Liver (tissue), 9 donors: ENCODE measurements around the gene SLC66A2. TPM values are rescaled to one million over a fixed set of nuclear protein-coding genes. Genes with fewer than 3 reads are reported as not detected.

Experiments used
- DNase-seq: peaks from one replicate; pipeline ENCODE4 v3.0.0-alpha.2; 2017; ENCODE audit warnings: low spot score
- H3K27ac ChIP-seq, 2 donors: one replicate each; pipeline ENCODE4 v1.7.0; 2013; ENCODE audit warnings: inconsistent platforms in 2 of 2, low read length in 2 of 2, control low read depth in 1 of 2, low read depth in 1 of 2, mild to moderate bottlenecking in 1 of 2
- H3K27me3 ChIP-seq, 4 donors: one replicate each; pipeline versions ENCODE4 v1.6.1 to v1.7.0; 2013; ENCODE audit warnings: low read length in 3 of 4, inconsistent platforms in 1 of 4, mild to moderate bottlenecking in 1 of 4, moderate library complexity in 1 of 4; ENCODE audit not compliant: control insufficient read depth in 4 of 4, insufficient read depth in 4 of 4
- H3K36me3 ChIP-seq, 4 donors: one replicate each; pipeline versions ENCODE4 v1.6.1 to v1.7.0; 2013; ENCODE audit warnings: low read length in 3 of 4, mild to moderate bottlenecking in 3 of 4, low read depth in 1 of 4, moderate library complexity in 1 of 4; ENCODE audit not compliant: control insufficient read depth in 4 of 4, insufficient read depth in 3 of 4
- H3K4me1 ChIP-seq, 4 donors: one replicate each; pipeline versions ENCODE4 v1.6.1 to v1.7.0; 2013; ENCODE audit warnings: low read length in 3 of 4, mild to moderate bottlenecking in 3 of 4, moderate library complexity in 1 of 4; ENCODE audit not compliant: control insufficient read depth in 4 of 4, insufficient read depth in 4 of 4
- H3K4me3 ChIP-seq, 3 donors: one replicate each; pipeline versions ENCODE4 v1.6.1 to v1.7.0; 2013; ENCODE audit warnings: low read length in 3 of 3, control low read depth in 1 of 3, low read depth in 1 of 3, mild to moderate bottlenecking in 1 of 3
- H3K9ac ChIP-seq, 2 donors: one replicate each; pipeline ENCODE4 v1.7.0; 2013; ENCODE audit warnings: low read length in 2 of 2, mild to moderate bottlenecking in 2 of 2, moderate library complexity in 2 of 2, control low read depth in 1 of 2, low read depth in 1 of 2
- H3K9me3 ChIP-seq, 4 donors: one replicate each; pipeline versions ENCODE4 v1.6.1 to v1.7.0; 2013; ENCODE audit warnings: low read length in 3 of 4; ENCODE audit not compliant: control insufficient read depth in 4 of 4
- EGR1 ChIP-seq, 2 donors: IDR thresholded peaks; 2 replicates each; pipeline ENCODE4 v1.6.1; 2016 to 2018; ENCODE audit warnings: antibody characterized with exemption in 2 of 2, low read depth in 2 of 2
- FOXA1 ChIP-seq: IDR thresholded peaks from 2 replicates; pipeline ENCODE4 v1.6.1; 2016; ENCODE audit warnings: antibody characterized with exemption
- GABPA ChIP-seq, 2 donors: IDR thresholded peaks in 1 of 2; conservative IDR thresholded peaks in 1 of 2; 2 replicates each; pipeline ENCODE4 v1.6.1; 2016; ENCODE audit warnings: antibody characterized with exemption in 2 of 2, mild to moderate bottlenecking in 1 of 2, moderate library complexity in 1 of 2
- HNF4A ChIP-seq, 2 donors: conservative IDR thresholded peaks; 2 replicates each; pipeline ENCODE4 v1.6.1; 2016; ENCODE audit warnings: antibody characterized with exemption in 2 of 2, mild to moderate bottlenecking in 2 of 2
- JUND ChIP-seq, 2 donors: IDR thresholded peaks; 2 replicates each; pipeline ENCODE4 v1.6.1; 2016; ENCODE audit warnings: antibody characterized with exemption in 2 of 2
- NR2F2 ChIP-seq: IDR thresholded peaks from 2 replicates; pipeline ENCODE4 v1.6.1; 2016; ENCODE audit warnings: antibody characterized with exemption
- REST ChIP-seq: IDR thresholded peaks from 2 replicates; pipeline ENCODE4 v1.6.1; 2016; ENCODE audit warnings: antibody characterized with exemption, mild to moderate bottlenecking
- RXRA ChIP-seq, 2 donors: IDR thresholded peaks; 2 replicates each; pipeline ENCODE4 v1.6.1; 2017 to 2018; ENCODE audit warnings: antibody characterized with exemption in 2 of 2, mild to moderate bottlenecking in 1 of 2
- SP1 ChIP-seq: IDR thresholded peaks from 2 replicates; pipeline ENCODE4 v1.6.1; 2018; ENCODE audit warnings: antibody characterized with exemption, mild to moderate bottlenecking
- TAF1 ChIP-seq: conservative IDR thresholded peaks from 2 replicates; pipeline ENCODE4 v1.6.1; 2016; ENCODE audit warnings: antibody characterized with exemption, mild to moderate bottlenecking
- YY1 ChIP-seq: IDR thresholded peaks from 2 replicates; pipeline ENCODE4 v1.6.1; 2016; ENCODE audit warnings: antibody characterized with exemption, mild to moderate bottlenecking
- WGBS: extraction: QIAGEN DNeasy Blood & Tissue Kit; methylation state at CpG from one replicate; pipeline ENCODE4 v1.1.7; 2013; 5-methylcytosine and 5-hydroxymethylcytosine counted together
- polyA plus RNA-seq, 2 donors: library from polyadenylated mRNA; stranded (reverse) in 1 of 2; unstranded in 1 of 2; fragments of 200-250 nt in 1 of 2; fragments of >200 nt in 1 of 2; fragmentation: Nextera tagmentation in 1 of 2; extraction: Ambion mirVana in 1 of 2; gene quantifications; one replicate each; pipeline versions ENCODE4 v1.2.1 to v1.2.3, GENCODE V29; 2013 to 2015
- total RNA-seq, 2 donors: library from RNA; depleted of rRNA; stranded (reverse); fragments of >200 nt; gene quantifications; one replicate each; pipeline ENCODE4 v1.2.3, GENCODE V29; 2014
- TF ChIP-seq, protein P1 (sequence below): IDR thresholded peaks from 2 replicates; pipeline ENCODE4 v1.6.1; 2016; ENCODE audit warnings: antibody characterized with exemption
- TF ChIP-seq, protein P2 (sequence below): fragments of 150-350 bp; IDR thresholded peaks from 2 replicates; pipeline ENCODE4 v1.5.1; 2017; ENCODE audit warnings: improper control_type of control experiment, low read depth, low read length; ENCODE audit not compliant: missing input control
- TF ChIP-seq, protein P3 (sequence below): IDR thresholded peaks from 2 replicates; pipeline ENCODE4 v1.6.1; 2016; ENCODE audit warnings: antibody characterized with exemption
- TF ChIP-seq, protein P4 (sequence below): IDR thresholded peaks from 2 replicates; pipeline ENCODE4 v1.6.1; 2016; ENCODE audit warnings: antibody characterized with exemption
- donor health status: healthy.
- donor health status: healthy.
- donor health status: healthy.
- donor health status: healthy.
- donor health status: healthy.

Gene SLC66A2
- total and polyA plus RNA-seq, 4 donors, result 47.8 to 107 (median 67.9) TPM

DNA sequence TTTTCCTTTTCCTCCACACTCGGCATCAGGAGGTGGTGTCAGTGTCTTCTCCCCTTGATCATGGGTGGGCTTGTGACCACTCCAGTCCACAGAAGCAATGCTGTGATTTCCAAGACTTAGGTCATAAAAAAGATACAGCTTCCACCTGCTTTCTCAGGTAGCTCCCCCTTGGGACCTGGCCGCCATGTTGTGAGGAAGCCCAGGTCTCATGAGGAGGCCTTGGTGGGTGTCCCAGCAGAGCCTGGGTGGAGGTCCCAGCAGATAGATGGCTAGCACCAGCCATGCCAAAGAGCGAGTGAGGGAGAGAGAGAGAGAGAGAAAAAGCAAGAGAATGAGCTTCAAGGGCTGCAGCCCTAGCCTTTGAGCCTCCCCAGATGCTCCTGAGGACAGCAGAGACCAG is 16.0 kb downstream of the SLC66A2 start:
- Histone ChIP-seq H3K27ac (peak overlapping the region; percentile 65 to 86), H3K27me3 (no peaks in the 10 kb centered on the region), H3K36me3 (peaks cover 3 to 5% (median 3%) of the 10 kb centered on the region in 4 donors), H3K9me3 (no peaks in the 10 kb centered on the region), H3K9ac (no peak overlapping the region), H3K4me3 (no peak overlapping the region), H3K4me1 (peaks cover 22 to 68% (median 60%) of the 10 kb centered on the region in 4 donors)
- DNase-seq, result no peak
- no peak for TF ChIP-seq JUND (IDR thresholded peaks at IDR 0.05)
- TF ChIP-seq, protein P1, sequence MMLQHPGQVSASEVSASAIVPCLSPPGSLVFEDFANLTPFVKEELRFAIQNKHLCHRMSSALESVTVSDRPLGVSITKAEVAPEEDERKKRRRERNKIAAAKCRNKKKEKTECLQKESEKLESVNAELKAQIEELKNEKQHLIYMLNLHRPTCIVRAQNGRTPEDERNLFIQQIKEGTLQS, result no peak
- no peak for TF ChIP-seq TAF1
- TF ChIP-seq EGR1 (IDR thresholded peaks at IDR 0.05; ENCODE audit: low read depth in 2 of 2), result no peak
- TF ChIP-seq, protein P2, sequence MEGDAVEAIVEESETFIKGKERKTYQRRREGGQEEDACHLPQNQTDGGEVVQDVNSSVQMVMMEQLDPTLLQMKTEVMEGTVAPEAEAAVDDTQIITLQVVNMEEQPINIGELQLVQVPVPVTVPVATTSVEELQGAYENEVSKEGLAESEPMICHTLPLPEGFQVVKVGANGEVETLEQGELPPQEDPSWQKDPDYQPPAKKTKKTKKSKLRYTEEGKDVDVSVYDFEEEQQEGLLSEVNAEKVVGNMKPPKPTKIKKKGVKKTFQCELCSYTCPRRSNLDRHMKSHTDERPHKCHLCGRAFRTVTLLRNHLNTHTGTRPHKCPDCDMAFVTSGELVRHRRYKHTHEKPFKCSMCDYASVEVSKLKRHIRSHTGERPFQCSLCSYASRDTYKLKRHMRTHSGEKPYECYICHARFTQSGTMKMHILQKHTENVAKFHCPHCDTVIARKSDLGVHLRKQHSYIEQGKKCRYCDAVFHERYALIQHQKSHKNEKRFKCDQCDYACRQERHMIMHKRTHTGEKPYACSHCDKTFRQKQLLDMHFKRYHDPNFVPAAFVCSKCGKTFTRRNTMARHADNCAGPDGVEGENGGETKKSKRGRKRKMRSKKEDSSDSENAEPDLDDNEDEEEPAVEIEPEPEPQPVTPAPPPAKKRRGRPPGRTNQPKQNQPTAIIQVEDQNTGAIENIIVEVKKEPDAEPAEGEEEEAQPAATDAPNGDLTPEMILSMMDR, result no peak
- TF ChIP-seq REST, result no peak
- TF ChIP-seq, protein P3, sequence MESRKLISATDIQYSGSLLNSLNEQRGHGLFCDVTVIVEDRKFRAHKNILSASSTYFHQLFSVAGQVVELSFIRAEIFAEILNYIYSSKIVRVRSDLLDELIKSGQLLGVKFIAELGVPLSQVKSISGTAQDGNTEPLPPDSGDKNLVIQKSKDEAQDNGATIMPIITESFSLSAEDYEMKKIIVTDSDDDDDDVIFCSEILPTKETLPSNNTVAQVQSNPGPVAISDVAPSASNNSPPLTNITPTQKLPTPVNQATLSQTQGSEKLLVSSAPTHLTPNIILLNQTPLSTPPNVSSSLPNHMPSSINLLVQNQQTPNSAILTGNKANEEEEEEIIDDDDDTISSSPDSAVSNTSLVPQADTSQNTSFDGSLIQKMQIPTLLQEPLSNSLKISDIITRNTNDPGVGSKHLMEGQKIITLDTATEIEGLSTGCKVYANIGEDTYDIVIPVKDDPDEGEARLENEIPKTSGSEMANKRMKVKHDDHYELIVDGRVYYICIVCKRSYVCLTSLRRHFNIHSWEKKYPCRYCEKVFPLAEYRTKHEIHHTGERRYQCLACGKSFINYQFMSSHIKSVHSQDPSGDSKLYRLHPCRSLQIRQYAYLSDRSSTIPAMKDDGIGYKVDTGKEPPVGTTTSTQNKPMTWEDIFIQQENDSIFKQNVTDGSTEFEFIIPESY, result no peak
- TF ChIP-seq SP1, result no peak
- TF ChIP-seq, protein P4, sequence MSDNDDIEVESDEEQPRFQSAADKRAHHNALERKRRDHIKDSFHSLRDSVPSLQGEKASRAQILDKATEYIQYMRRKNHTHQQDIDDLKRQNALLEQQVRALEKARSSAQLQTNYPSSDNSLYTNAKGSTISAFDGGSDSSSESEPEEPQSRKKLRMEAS, result no peak
- no peak for TF ChIP-seq RXRA (IDR thresholded peaks at IDR 0.05)
- TF ChIP-seq NR2F2, result no peak
- no peak for TF ChIP-seq HNF4A (conservative IDR thresholded peaks at IDR 0.05)
- TF ChIP-seq FOXA1, result no peak
- TF ChIP-seq GABPA (IDR thresholded peaks at IDR 0.05 in 1 of 2, conservative IDR thresholded peaks at IDR 0.05 in 1 of 2), result no peak
- no peak for TF ChIP-seq YY1
- 95% methylated on average over 3 of the region's 3 CpGs for whole genome bisulfite sequencing

- Histone ChIP-seq H3K4me1 (peaks cover 22 to 65% (median 58%) of the 10 kb centered on the region in 4 donors), H3K9me3 (peaks cover 0 to 2% (median 0%) of the 10 kb centered on the region in 4 donors), H3K4me3 (peak overlapping the region in 1 of 3 donors; percentile 24), H3K27me3 (no peaks in the 10 kb centered on the region), H3K9ac (peak overlapping the region in 1 of 2 donors; percentile 34), H3K36me3 (peaks cover 3 to 6% (median 4%) of the 10 kb centered on the region in 4 donors), H3K27ac (peak overlapping the region; percentile 65 to 86)
- 50% methylated on average over 5 of the region's 5 CpGs for WGBS
- no peak for DNase-seq
- no peak for TF ChIP-seq EGR1 (IDR thresholded peaks at IDR 0.05; ENCODE audit: low read depth in 2 of 2)
- no peak for TF ChIP-seq SP1
These were observed 16.4 kb downstream of the SLC66A2 start for GRCh38 chr18:79935098-79935480.
